ENCODE data around the gene BCL2L14.

The BCL2L14 gene, protein sequence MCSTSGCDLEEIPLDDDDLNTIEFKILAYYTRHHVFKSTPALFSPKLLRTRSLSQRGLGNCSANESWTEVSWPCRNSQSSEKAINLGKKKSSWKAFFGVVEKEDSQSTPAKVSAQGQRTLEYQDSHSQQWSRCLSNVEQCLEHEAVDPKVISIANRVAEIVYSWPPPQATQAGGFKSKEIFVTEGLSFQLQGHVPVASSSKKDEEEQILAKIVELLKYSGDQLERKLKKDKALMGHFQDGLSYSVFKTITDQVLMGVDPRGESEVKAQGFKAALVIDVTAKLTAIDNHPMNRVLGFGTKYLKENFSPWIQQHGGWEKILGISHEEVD

DNA sequence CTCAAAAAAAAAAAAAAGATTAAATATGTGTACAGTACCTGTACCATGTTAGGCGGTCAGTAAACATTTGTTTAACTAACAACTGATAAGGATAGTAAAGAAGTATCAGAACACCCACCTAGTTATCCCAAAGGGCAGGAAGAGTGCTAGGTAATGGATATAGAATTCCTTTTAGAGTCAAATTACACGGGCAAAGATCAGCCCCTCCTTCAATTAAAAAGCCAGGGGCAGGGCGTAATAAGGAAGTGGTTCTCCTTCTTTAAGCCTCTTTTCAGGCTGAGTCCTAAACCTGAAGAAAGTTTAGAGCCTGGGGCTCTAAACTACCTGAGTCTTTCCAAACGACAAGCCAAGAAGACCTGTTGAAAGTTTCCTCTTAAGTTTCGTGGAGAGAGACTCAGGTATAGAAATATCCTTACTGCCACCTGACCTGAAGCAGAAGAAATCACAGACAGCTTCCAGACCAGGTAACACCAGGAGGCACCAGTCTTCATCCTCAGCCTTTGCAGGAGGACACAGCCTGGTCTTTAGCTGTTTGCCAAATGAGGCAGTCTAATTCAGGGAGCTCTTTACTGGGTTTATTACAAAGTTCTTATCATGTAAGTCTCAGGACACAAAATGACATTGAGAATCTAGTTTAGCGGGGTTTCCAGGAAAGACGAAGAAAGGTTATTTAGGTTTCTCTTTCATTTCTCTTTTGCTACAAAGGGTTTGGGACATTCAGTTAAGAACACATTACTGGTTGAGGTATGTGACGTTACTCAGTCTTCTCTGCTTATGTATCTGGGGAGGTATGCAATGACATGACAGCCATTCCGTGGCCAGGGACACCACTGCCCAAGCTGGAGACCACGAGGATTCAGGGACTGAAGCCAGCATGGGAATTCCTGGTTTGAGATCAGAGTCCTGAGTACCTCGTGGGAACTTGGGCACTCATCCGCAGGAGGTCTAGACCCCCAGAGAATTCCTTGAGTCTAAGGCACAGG is at the start of gene BCL2L14:
TSS of gene BCL2L14 (plus strand) at position 266 of the 983 bp plus-strand sequence. CDS start 8,367 bp downstream, outside the sequence.
- DNase-seq, result no peak

DNA sequence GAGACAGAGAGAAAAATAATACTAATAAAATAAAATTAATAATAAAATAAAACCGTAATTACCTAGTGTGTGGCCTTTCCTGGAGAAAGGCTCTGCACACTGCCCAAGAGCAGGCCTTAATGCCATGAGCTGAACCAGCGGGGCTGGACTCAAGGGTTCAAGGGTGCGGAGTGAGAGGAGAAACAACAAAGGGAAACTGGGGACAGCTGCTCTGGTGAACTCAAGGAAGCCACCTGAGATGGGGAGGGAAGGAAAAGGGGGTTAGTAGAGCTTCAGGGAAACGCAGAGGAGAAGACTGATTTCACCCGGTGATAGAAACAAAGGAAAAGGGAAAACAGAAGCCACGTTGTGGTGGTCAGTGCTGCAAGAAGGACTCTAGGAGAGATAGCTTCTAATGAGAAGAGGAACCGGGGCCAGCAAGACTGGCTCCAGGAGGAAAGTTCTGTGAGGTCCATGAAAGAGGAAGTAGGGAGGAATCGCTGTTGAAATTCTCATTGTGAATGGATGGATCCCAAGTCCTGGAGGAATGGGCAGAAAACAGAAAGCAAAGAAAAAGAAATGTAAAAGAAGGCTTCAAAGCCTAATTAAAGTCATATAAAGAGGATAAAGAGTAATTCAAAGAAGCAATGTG is 48.3 kb upstream of the BCL2L14 start:
- DNase-seq, result no peak

DNA sequence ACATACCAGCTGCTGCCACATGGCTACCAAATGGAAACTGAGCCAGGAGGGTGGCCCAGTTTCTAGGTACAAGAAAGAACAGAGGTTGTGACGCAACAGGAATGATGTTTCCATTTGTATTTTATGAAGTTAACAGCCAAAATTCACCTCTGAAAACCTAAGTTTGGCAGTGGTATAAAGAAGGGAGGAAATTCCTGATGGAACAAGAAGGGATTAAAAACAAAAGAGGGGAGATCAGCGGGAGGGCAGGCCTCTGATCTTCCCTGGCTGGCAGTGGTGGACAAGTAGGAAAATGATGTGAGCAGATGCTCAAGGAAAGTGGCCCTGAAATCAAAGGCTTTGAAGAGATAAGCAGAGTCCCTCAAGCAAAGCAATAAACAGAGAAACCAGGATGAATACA is 47.3 kb upstream of the BCL2L14 start:
- no peak for DNase-seq

DNA sequence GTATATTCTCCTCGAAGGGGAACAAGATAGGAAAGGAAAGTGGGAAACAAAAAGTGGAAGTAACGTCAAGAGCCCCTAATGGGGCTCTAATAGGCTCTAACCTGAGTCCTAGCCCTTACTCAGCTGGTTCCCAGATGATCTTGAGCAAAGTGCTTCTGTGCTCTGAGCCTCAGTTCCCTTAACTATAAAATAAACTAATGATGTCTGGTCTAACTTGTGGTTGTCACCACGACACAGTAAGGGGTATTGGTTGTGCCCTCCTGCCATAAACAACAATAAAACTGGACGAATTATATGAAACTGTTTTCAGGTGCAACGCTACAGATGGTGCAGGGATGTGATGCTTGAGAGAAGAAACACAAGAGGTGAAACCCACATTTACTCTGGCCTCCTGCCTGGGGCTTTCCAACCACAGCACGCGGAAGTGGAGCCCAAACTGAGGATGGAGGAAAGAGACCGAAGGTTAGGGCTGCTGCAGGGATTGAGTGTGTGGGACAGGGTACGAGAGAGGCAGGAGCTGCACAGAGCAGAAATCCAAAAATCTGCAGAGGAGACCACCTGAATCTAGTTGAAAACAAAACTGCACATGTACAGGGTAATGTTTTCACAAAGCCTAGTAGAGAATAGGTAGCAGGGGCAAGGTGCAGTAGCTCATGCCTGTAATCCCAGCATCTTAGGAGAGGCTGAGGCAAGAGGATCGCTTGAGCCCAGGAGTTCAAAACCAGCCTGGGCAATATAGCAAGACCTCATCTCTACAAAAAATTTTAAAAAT is 45.6 kb upstream of the BCL2L14 start:
- no peak for DNase-seq

DNA sequence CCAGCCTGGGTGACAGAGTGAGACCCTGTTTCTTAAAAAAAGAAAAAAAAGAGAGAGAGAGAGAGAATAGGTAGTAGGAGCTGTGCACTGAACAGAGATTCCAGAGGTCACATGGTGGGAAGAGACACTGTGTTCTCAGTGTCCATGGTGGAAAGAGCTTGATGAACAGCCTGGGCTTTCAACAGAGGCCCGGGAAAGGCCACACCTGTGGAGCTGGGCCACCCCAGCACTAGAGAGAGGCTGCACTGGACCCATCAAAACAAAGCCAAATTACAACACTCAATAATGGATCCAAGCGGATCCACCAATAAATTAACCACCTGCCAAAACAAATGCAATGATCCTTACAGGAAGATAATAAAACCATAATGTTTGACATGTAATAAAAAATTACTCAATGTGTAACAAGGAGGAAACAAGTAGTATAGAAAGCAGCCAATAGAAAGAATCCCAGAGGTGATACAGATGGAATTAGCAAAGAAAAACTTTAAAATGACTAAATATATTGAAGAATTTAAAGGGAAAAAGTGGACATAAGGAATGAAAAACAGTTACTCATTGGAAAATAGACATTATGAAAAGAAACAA is 44.8 kb upstream of the BCL2L14 start:
- DNase-seq, result no peak

DNA sequence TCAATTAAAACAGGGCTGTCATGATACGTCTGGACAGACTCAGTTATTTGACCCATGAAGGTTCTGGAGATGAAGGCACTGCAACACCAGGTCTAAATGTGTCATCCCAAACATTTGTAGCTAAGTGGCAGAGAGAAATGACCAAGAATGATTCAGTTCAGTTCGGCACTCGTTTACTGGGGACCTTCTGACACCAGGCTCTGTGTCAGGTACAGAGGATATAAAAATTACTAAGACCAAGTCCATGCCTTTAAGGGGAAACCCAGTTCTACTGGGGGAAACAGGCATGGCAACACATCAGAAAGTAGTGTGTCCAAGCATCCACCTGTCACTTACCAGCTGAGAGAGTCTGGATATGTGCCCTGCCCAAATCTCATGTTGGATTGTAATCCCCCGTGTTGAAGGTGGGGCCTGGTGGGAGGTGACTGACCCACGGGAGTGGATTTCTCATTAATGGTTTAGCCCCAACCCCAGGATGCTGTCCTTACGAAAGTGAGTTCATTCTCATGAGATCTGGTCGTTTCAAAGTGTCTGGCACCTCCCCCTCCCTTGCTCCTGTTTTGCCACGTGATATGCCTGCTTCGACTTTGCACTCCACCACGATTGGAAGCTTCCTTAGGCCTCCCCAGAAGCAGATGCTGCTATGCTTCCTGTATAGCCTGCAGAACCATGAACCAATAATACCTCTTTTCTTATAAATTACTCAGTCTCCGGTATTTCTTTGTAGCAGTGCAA is 41.9 kb upstream of the BCL2L14 start:
- DNase-seq, result no peak

DNA sequence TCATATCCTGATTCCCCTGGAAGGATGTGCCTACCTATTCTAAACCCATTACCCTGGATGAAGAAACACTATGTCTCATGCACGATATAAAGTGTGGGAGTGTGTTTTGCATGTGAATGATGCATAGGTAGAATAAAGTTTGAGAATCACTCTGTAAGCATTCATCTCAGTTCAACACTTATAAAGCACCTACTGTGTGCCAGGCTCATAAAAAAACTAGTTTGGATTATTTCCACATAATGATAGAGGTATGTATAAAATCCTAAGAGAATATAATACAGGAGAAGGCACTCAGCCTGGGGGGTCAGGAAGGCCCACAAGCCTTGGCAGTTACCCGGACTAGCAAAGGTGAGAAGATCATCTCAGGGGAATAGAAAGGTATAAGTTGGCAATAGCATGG is 41.1 kb upstream of the BCL2L14 start:
- no peak for DNase-seq

DNA sequence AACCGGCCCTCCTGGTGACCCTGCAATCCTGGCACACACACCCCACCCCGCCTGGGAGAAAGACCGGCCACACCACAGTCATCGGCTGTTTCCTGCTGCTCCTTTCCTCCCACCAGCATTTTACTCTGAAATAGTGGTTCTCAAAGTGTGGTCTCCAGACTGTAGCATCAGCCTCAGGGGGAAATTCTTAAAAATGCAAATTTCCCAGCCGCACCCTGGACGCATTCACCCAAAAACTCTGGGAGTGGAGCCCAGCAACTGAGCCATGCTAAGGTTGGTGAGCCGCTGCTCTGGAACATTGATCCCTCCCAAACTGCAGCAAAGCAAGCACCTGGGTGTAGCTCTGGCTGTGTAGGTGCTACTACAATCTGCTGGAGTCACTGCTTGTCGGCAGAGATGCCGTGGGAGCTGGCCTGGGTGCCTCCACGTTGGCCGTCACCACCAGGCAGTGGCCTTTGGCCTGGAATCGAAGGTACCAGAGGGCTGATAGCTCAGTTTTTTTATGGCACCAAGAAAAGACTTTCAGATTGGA is 38.4 kb upstream of the BCL2L14 start:
- no peak for DNase-seq

DNA sequence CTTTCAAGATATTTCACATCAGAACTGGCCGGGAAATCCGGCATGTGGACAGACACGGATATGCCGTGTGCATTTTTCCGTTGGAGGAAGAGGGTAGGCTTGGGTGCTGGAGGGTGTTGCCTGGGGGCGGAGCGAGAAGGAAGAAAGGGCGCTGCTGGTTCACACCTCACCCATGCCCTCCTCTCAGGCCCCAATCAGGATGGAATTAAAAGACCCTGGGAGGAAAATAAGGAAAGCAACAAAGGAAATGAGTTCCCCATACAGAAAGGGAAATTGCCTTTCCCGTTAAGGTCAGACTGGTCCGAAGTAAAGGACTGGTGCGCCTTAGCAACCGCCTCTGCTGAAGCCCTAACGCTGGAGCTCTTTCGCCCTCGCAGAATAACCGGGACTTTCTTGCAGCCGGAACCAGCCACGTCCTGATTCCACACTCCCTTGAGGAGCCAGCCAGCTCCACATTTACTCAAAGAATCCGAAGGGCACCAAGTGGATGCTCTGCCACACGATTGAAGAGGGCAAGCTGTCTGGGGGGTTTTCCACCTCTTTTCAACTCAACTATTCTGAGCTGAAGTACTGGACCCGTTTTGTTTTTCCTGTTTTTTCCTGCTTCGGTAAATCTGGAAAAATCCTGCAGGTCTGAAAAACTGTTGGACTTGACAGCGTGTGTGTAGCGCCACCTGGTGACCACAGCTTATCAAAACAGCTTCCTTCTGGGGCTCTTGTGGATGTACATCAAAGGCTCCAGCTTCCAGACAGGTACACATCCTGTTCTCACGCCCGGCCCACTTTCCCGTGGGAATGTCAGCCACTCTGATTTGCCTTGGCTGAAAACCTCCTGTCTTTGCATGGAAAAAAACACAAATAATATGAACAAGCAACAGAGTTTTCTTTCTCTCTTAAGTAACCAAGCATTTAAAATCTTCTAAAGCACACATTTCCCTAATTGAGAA is 37.6 kb upstream of the BCL2L14 start:
- DNase-seq, result peak; percentile 68

DNA sequence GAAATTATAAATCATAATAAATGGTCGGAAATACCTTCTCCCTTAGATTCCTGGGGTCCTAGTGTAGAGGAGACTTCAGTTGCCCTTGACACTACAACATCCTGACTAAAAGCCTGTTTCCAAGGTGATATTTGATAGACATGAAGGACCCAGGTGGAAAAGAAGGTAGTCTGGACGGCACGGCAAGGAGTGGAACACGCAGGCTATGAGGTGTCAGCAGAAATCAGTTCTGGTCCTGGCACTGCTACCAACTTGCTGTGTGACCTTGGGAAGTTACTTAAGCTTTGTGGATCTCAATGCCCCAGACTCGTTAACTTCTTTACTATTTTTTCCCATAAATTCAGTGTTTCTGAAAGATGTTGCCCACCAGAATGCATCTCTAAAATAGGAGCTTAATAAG is 36.9 kb upstream of the BCL2L14 start:
- no peak for DNase-seq

DNA sequence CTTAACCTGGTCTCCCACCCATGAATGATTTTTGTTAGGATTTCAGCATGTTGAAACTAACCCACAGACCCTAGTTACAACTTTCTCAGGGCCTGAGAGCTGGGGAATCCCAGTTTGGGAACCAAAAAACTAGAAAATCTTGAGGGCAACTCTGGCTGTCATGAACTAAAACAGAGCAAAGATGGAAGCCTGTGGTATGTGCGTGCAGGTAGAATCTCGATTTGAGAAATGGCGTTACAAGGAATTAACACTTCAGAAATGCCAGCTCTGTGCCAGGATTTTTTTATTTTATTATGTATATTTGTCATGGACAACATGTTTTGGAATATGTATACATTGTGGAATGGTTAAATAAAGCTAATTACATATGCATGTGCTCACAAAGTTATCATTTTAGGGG is 36.4 kb upstream of the BCL2L14 start:
- no peak for DNase-seq

DNA sequence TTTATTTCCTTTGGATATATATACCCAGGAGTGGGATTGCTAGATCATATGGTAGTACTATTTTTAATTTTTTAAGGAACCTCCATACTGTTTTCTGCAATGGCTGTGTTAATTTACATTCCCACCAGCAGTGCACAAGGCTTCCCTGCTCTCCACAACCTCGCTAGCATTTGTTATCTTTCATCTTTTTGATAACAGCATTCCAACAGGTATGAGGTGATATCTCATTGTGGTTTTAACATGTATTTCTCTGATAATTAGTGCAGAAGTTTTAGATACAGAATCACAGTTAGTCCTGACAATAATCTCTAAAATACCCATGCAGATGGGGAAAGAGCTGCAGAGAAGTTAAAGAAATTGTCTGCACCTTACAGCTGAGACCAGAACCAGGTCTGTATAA is 35.5 kb upstream of the BCL2L14 start:
- DNase-seq, result no peak

DNA sequence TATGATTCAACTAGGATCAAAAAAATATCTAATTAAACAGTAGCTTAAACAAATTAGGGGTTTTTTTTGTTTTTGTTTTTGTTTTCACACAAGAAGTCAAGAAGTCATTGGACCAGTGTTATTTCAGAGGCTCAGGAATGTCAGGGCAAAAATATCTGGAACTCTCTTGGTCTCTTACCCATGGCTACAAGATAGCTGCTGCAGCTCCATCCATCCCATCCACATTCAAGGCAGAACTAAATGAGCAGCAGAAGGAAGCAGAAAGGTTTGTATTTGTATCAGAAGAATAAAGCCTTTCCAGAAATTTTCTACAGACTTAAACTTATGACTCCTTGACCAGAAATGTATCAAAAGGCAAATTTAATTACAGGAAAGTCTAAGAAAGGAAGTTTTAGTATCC is 33.8 kb upstream of the BCL2L14 start:
- no peak for DNase-seq

DNA sequence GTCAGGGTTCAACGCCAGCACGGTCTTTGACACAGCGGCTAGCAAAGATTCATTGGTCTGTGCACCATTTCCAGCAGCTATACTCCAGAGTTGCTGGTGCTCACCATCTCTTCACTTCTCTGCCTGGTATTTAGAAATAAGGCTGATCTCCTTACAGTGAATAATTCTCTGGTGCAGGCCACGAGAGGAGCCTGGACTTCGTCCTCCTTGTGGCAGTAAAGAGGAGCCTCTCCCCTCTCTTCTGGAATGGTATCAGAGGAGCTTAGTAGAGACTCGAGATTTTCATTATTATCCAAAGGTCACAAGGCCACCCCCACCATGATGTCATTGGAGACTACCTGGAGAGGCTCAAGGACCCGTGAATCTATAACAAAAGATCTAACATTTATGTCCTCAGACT is 30.8 kb upstream of the BCL2L14 start:
- DNase-seq, result no peak

DNA sequence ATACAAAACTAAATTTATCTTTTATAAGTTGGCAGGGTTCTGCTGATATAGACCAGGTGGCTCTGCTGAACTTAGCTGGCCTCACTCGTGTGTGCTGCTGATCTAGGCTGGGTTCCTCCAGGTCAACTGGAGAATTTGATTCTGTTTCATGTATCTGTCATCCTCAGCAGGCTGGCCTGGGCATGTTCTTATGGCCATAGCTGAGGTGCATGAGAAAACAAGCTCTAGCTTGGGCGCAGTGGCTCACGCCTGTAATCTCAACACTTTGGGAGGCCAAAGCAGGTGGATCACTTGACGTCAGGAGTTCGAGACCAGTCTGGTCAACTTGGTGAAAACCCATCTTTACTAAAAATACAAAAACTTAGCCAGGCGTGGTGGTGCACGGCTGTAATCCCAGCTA is 24.3 kb upstream of the BCL2L14 start:
- DNase-seq, result no peak

DNA sequence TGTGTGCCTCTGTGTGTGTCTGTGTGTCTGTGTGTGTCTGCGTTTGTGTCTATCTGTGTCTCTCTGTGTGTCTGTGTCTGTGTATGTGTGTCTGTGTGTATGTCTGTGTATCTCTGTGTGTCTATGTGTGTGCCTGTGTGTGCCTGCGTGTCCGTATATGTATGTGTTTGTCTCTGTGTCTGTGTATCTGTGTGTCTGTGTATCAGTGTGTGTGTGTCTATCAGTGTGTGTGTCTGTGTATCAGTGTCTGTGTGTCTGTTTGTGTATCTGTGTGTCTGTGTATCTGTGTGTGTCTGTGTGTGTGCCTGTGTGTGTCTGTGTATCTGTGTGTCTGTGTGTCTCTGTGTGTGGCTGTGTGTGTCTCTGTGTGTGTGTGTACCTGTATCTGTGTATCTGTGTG is 23.1 kb upstream of the BCL2L14 start:
- DNase-seq, result no peak

DNA sequence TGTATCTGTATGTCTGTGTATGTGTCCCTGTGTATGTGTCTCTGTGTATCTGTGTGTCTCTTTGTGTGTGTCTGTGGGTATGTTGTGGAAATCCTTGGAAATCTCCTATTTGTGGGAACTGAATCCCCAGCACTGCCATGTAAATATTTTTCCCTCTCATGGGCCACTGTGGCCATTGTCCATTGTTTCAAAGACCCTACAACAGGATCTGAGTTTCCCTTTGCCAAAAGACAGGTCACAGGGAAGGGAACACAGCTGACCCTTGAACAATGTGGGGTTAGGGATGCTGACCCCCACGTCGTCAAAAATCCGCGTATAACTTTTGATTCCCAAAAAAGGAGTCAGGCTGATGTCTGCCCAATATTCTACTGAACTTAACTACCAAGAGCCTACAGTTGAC is 22.5 kb upstream of the BCL2L14 start:
- no peak for DNase-seq

DNA sequence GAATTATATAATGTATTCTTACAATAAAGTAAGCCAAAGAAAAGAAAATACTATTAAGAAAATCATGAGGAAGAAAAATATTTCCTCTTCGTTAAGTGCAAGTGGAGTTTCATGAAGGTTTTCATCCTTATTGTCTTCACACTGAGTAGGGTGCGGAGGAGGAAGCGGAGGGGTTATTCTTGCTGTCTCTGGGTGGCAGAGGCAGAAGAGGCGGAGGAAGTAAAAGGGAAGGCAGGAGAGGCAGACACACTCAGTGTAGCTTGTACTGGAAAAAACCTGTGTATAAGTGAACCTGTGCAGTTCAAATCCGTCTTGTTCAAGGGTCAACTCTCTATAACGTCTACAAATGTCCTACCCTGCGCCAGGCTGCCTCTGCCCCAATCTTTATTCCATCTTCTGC is 22.0 kb upstream of the BCL2L14 start:
- no peak for DNase-seq

DNA sequence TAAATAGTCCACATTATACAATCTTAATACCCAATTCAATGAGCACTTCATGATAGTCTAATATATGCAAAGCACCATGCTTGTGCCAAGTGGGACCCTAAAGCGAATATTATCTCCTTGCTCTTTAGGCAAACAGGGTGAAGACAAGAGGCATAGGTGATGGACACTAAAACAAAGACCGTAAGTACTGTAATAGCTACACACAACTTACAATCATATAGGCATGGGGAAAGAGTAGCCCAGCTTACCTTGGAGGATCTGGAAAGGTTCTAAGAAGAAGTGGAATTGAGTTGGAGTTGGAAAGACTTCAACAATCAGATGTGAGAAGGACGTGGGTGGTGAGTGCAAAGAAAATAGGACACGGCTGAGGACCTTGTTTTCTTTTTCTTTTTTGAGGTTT is 19.1 kb upstream of the BCL2L14 start:
- DNase-seq, result no peak

DNA sequence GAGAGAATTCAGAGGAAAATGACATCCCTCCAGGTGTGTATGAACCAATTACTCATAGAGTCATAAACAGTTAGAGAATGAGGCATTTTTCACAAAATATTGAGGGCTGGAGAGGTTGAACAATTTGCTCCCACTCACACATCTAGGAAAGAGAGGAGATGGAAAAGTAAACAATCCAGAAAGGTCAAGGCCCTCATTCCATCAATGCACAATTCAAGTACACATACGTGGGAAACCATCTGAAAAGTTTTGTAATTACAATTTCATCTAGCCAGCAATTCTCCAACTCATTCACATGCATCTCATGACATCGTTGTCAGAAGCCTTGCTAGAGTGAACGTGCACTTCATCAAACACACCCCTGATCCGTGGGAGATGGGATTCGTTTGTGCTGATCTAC is 15.7 kb upstream of the BCL2L14 start:
- no peak for DNase-seq
